K562 (cell line): ENCODE results near the gene CLDN5. TPM values are rescaled to one million over a fixed set of nuclear protein-coding genes. Genes with fewer than 3 reads are reported as not detected.

Experiments
- ATAC-seq: fragments of 200-7000 bp; cut with Tn5 transposase; 3 replicates; pipeline ENCODE4 v1.9.1; 2020; ENCODE audit warnings: moderate library complexity
- BruUV-seq: library from RNA; stranded (reverse); fragments of 400-500 nt; replicated peaks from 2 replicates; lab custom pipeline; 2021; lab: Mats Ljungman, UMichigan
- CTCF ChIA-PET: fragments of 300-600 bp; formaldehyde crosslinking; extraction: SDS; loops from one replicate; lab custom pipeline; 2021; ENCODE audit warnings: low intra/inter-chr PET ratio; lab: Yijun Ruan, JAX
- POLR2A ChIA-PET: fragments of 300-600, 350-650 bp; sonication (Branson Sonifier 250); formaldehyde crosslinking; extraction: SDS; loops from one replicate; lab custom pipeline; 2021; ENCODE audit warnings: antibody characterized with exemption, inconsistent platforms; lab: Yijun Ruan, JAX
- DNase-seq, 4 experiments: peaks; one replicate each; pipeline versions ENCODE4 v3.0.0 to v3.0.0-alpha.2; 2011 to 2018; ENCODE audit warnings: low spot score in 3 of 4, mixed read lengths in 3 of 4; ENCODE audit errors: extremely low read depth in 1 of 4
- FAIRE-seq: peaks from 2 replicates; lab custom pipeline; 2011; peaks lifted over from hg19 to GRCh38; lab: Jason Lieb, UNC
- H2AFZ ChIP-seq: 2 replicates; pipeline ENCODE4 v1.6.0; 2011; ENCODE audit warnings: low read depth, low read length, control low read depth, inconsistent platforms
- H3K27ac ChIP-seq: fragments of 200-600 bp; 3 replicates; pipeline ENCODE4 v1.8.0; 2011; ENCODE audit warnings: low read depth, mild to moderate bottlenecking, control low read depth, inconsistent platforms, low read length, moderate library complexity, mixed read lengths; ENCODE audit errors: extremely low read depth
- H3K27me3 ChIP-seq, 2 experiments: fragments of 300-600 bp in 1 of 2; 2 replicates in 1 of 2; 3 replicates in 1 of 2; pipeline versions ENCODE4 v1.6.0 to v1.8.0; 2011; ENCODE audit warnings: inconsistent platforms in 2 of 2, low read length in 2 of 2, mild to moderate bottlenecking in 1 of 2, mixed read lengths in 1 of 2, moderate library complexity in 1 of 2; ENCODE audit not compliant: control insufficient read depth in 2 of 2, insufficient read depth in 2 of 2
- H3K36me3 ChIP-seq: fragments of 300-600 bp; 3 replicates; pipeline ENCODE4 v1.8.0; 2011; ENCODE audit warnings: mild to moderate bottlenecking, low read length, inconsistent platforms; ENCODE audit not compliant: control insufficient read depth, insufficient read depth
- H3K4me1 ChIP-seq, 2 experiments: fragments of 200-600 bp in 1 of 2; replicated peaks in 1 of 2; 2 replicates in 1 of 2; 3 replicates in 1 of 2; pipeline versions ENCODE4 v1.5.1 to v1.8.0; 2011; ENCODE audit warnings: inconsistent platforms in 2 of 2, low read length in 2 of 2, mild to moderate bottlenecking in 1 of 2, mixed read lengths in 1 of 2, moderate library complexity in 1 of 2; ENCODE audit not compliant: control insufficient read depth in 2 of 2, insufficient read depth in 2 of 2
- H3K4me2 ChIP-seq: 2 replicates; pipeline ENCODE4 v1.6.1; 2011; ENCODE audit warnings: low read length, control low read depth, inconsistent platforms, mixed read lengths; ENCODE audit not compliant: insufficient read depth
- H3K4me3 ChIP-seq: fragments of 200-600 bp; sonication (generic), shearing (Covaris generic); 2 replicates; pipeline ENCODE4 v1.5.1; 2016; ENCODE audit warnings: control low read depth, inconsistent platforms
- H3K79me2 ChIP-seq: fragments of 200-600 bp; 3 replicates; pipeline ENCODE4 v1.8.0; 2011; ENCODE audit warnings: low read length, inconsistent platforms; ENCODE audit not compliant: control insufficient read depth, insufficient read depth
- H3K9ac ChIP-seq, 2 experiments: 2 replicates each; pipeline versions ENCODE4 v1.6.0 to v1.6.1; 2011; ENCODE audit warnings: low read depth in 2 of 2, low read length in 2 of 2, control low read depth in 1 of 2, inconsistent platforms in 1 of 2, mild to moderate bottlenecking in 1 of 2, mixed read lengths in 1 of 2; ENCODE audit not compliant: insufficient read depth in 1 of 2
- H3K9me1 ChIP-seq: one replicate; pipeline ENCODE4 v1.6.0; 2011; ENCODE audit warnings: inconsistent platforms, mild to moderate bottlenecking, low read length, moderate library complexity; ENCODE audit not compliant: control insufficient read depth, insufficient read depth
- H3K9me3 ChIP-seq: replicated peaks from 2 replicates; pipeline ENCODE4 v1.5.1; 2011; ENCODE audit warnings: low read depth, low read length, inconsistent platforms; ENCODE audit not compliant: control insufficient read depth, insufficient read depth
- H4K20me1 ChIP-seq: replicated peaks from 2 replicates; pipeline ENCODE4 v1.6.1; 2011; ENCODE audit warnings: low read length, inconsistent platforms, mixed read lengths; ENCODE audit not compliant: control insufficient read depth, insufficient read depth
- BMI1 ChIP-seq: fragments of 150-350 bp; IDR thresholded peaks from 2 replicates; pipeline ENCODE4 v1.6.1; 2014; ENCODE audit warnings: low read length
- HLTF ChIP-seq: fragments of 450-650 bp; IDR thresholded peaks from 2 replicates; pipeline ENCODE4 v1.6.1; 2016
- HSF4 ChIP-seq: fragments of 250-450 bp; sonication (Bioruptor Pico); IDR thresholded peaks from 2 replicates; pipeline ENCODE4 v2.1.2; 2022; ENCODE audit warnings: mild to moderate bottlenecking, moderate library complexity, borderline replicate concordance
- KDM5B ChIP-seq: fragments of 200-600 bp; sonication (generic); IDR thresholded peaks from 2 replicates; pipeline ENCODE4 v1.6.1; 2012; ENCODE audit warnings: low read depth, mild to moderate bottlenecking, moderate library complexity, low read length, control low read depth, inconsistent platforms; ENCODE audit not compliant: insufficient replicate concordance
- NFIC ChIP-seq: fragments of 450-650 bp; IDR thresholded peaks from 2 replicates; pipeline ENCODE4 v1.6.1; 2017; ENCODE audit warnings: mild to moderate bottlenecking, inconsistent platforms
- RBM14 ChIP-seq: fragments of 200-400 bp; formaldehyde crosslinking; IDR thresholded peaks from 2 replicates; pipeline ENCODE4 v1.6.1; 2018; ENCODE audit warnings: low read depth, mild to moderate bottlenecking, low read length, moderate library complexity, borderline replicate concordance; ENCODE audit not compliant: insufficient read depth
- ZNF324 ChIP-seq: fragments of 250-450 bp; sonication (Bioruptor Pico); IDR thresholded peaks from 2 replicates; pipeline ENCODE4 v1.4.0; 2020; ENCODE audit warnings: mild to moderate bottlenecking
- ZNF41 ChIP-seq: fragments of 250-450 bp; sonication (Bioruptor Pico); conservative IDR thresholded peaks from 2 replicates; pipeline ENCODE4 v1.4.0; 2020; ENCODE audit warnings: mild to moderate bottlenecking
- ZNF699 ChIP-seq: fragments of 250-450 bp; sonication (Bioruptor Pico); IDR thresholded peaks from 2 replicates; pipeline ENCODE4 v1.8.0; 2021; ENCODE audit warnings: mild to moderate bottlenecking, moderate library complexity; ENCODE audit not compliant: insufficient replicate concordance
- ZSCAN32 ChIP-seq: fragments of 450-650 bp; formaldehyde crosslinking; IDR thresholded peaks from 2 replicates; pipeline ENCODE4 v1.4.0; 2020; ENCODE audit warnings: mild to moderate bottlenecking, moderate library complexity
- WGBS: fragments of 100-300 bp; shearing (Covaris generic); methylation state at CpG from one replicate; pipeline ENCODE4 v1.1.6; 2016; ENCODE audit warnings: low coverage, mixed read lengths; ENCODE audit not compliant: insufficient coverage; ENCODE audit errors: missing lambda C conversion rate; 5-methylcytosine and 5-hydroxymethylcytosine counted together
- in situ Hi-C: fragments of 300-500 bp; cut with MboI; formaldehyde crosslinking; loops from 4 replicates; pipeline ENCODE4 v1.15.0; 2018; ENCODE audit warnings: inconsistent platforms, mixed read lengths
- intact Hi-C: fragments of 100-400 bp; cut with micrococcal nuclease; formaldehyde crosslinking; loops from 2 replicates; pipeline ENCODE4 v1.14.2; 2022
- polyA plus RNA-seq, 8 experiments: library from polyadenylated mRNA; depleted of rRNA in 4 of 8; stranded (reverse) in 5 of 8; unstranded in 3 of 8; fragments of >200 nt; fragmentation: Nextera tagmentation in 2 of 8; fragmentation: Illumina TruSeq in 1 of 8; extraction: Ambion mirVana in 2 of 8; extraction: Trizol in 1 of 8; gene quantifications; 2 replicates each; pipeline versions ENCODE4 v1.2.1 to v1.2.3, GENCODE V29; 2011 to 2014; ENCODE audit warnings: inconsistent platforms in 1 of 8, missing spikeins in 1 of 8
- total RNA-seq, 7 experiments: library from RNA; depleted of rRNA in 6 of 7; stranded (reverse); fragments of >200 nt in 6 of 7; fragmentation: Illumina TruSeq in 2 of 7; extraction: Trizol in 2 of 7; gene quantifications; 2 replicates each; pipeline versions ENCODE4 v1.2.1 to v1.2.3, GENCODE V29; 2011 to 2021; ENCODE audit warnings: low replicate concordance in 1 of 7
- TF ChIP-seq, protein P1 (sequence below), 2 experiments: fragments of 150-350 bp in 1 of 2; IDR thresholded peaks; 2 replicates each; pipeline ENCODE4 v1.6.1; 2012 to 2016; ENCODE audit warnings: low read depth in 2 of 2, low read length in 2 of 2, mild to moderate bottlenecking in 1 of 2, moderate library complexity in 1 of 2

The CLDN5 gene
- total and polyA plus RNA-seq, 9 of the 15 experiments (the other 6 are each of a cell fraction or from before 2014, with no cell fraction given) = 0.20 TPM; not detected in 8

- FAIRE-seq = no peak
- Histone ChIP-seq H3K79me2 (no peaks in the 10 kb centered on the region), H2AFZ (no peak overlapping the region), H3K9me1 (no peaks in the 10 kb centered on the region), H3K27me3 (peaks cover 59 to 71% of the 10 kb centered on the region in 2 experiments), H3K36me3 (no peaks in the 10 kb centered on the region), H3K9ac (no peak overlapping the region), H4K20me1 (no peaks in the 10 kb centered on the region), H3K4me2 (no peak overlapping the region), H3K4me1 (no peaks in the 10 kb centered on the region; a peak in 1 of 5 replicates), H3K9me3 (peaks cover 6% of the 10 kb centered on the region), H3K27ac (no peak overlapping the region), H3K4me3 (no peak overlapping the region)
- no TSS peak for BruUV-seq
- ChIA-PET POLR2A (interaction anchor here (3.2 kb wide), 1 partner anchor 8 kb away, joined by 11 read pairs; no protein-coding TSS in a partner anchor), CTCF (no interaction called here)
- no peak for ATAC-seq
- in situ Hi-C loops (loop anchor here (25.0 kb wide), 1 partner anchor 1584 kb away; no protein-coding TSS in a partner anchor), intact Hi-C loops (no loop called here)
- no peak for DNase-seq
- TF ChIP-seq, protein P1, sequence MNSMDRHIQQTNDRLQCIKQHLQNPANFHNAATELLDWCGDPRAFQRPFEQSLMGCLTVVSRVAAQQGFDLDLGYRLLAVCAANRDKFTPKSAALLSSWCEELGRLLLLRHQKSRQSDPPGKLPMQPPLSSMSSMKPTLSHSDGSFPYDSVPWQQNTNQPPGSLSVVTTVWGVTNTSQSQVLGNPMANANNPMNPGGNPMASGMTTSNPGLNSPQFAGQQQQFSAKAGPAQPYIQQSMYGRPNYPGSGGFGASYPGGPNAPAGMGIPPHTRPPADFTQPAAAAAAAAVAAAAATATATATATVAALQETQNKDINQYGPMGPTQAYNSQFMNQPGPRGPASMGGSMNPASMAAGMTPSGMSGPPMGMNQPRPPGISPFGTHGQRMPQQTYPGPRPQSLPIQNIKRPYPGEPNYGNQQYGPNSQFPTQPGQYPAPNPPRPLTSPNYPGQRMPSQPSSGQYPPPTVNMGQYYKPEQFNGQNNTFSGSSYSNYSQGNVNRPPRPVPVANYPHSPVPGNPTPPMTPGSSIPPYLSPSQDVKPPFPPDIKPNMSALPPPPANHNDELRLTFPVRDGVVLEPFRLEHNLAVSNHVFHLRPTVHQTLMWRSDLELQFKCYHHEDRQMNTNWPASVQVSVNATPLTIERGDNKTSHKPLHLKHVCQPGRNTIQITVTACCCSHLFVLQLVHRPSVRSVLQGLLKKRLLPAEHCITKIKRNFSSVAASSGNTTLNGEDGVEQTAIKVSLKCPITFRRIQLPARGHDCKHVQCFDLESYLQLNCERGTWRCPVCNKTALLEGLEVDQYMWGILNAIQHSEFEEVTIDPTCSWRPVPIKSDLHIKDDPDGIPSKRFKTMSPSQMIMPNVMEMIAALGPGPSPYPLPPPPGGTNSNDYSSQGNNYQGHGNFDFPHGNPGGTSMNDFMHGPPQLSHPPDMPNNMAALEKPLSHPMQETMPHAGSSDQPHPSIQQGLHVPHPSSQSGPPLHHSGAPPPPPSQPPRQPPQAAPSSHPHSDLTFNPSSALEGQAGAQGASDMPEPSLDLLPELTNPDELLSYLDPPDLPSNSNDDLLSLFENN (IDR thresholded peaks at IDR 0.05; ENCODE audit: low read depth in 2 of 2, low read length in 2 of 2) = 0 out of 4 replicates have a peak, but pooled peaks of 1 of the 2 experiments have one; percentile 23
- TF ChIP-seq ZNF699 (CRISPR knock-in tag) (peak; percentile 54), ZNF41 (no peak), ZNF324 (peak; percentile 95), HLTF (no peak), KDM5B (no peak), BMI1 (0 out of 2 replicates have a peak, but pooled peaks have one; percentile 19), ZSCAN32 (CRISPR knock-in tag) (no peak), NFIC (no peak), RBM14 (no peak), HSF4 (0 out of 2 replicates have a peak, but pooled peaks have one; percentile 6)
- 1% methylated on average over 2 of the region's 2 CpGs for WGBS
Observed at GRCh38 chr22:19553201-19553600, 29.0 kb upstream of the CLDN5 start.
